ENCODE results near the gene MRPS12. TPM values are rescaled to one million over a fixed set of nuclear protein-coding genes. Genes with fewer than 3 reads are reported as not detected.

MRPS12 gene
- total RNA-seq, 1 donor from 2014 or later: 32.0 TPM

- peak overlapping the region; percentile 9 for H3K4me3 Mint-ChIP-seq (ENCODE audit: unreplicated experiment)
- no peak overlapping the region for H3K27ac Mint-ChIP-seq (ENCODE audit: unreplicated experiment)
- H3K4me1 Mint-ChIP-seq (ENCODE audit: unreplicated experiment): peaks cover 16% of the 10 kb centered on the region
- H3K36me3 Mint-ChIP-seq (ENCODE audit: low read depth, unreplicated experiment): peaks cover 4% of the 10 kb centered on the region
- TF ChIP-seq CTCF (IDR thresholded peaks at IDR 0.05; ENCODE audit: unreplicated experiment): no peak
- DNase-seq (ENCODE audit: low spot score): no peak
- peaks cover 5% of the 10 kb centered on the region for H3K9me3 Mint-ChIP-seq (ENCODE audit: unreplicated experiment)
- H3K27me3 Mint-ChIP-seq (ENCODE audit: unreplicated experiment): peaks cover 3% of the 10 kb centered on the region
Measured at GRCh38 chr19:38977445-38978325, 46.9 kb downstream of the MRPS12 start.

GRCh38 chr19:38978326-38978689, 47.6 kb downstream of the MRPS12 start:
- TF ChIP-seq CTCF (IDR thresholded peaks at IDR 0.05; ENCODE audit: unreplicated experiment): no peak
- H3K4me3 Mint-ChIP-seq (ENCODE audit: unreplicated experiment): no peak overlapping the region
- H3K27me3 Mint-ChIP-seq (ENCODE audit: unreplicated experiment): peaks cover 3% of the 10 kb centered on the region
- H3K4me1 Mint-ChIP-seq (ENCODE audit: unreplicated experiment): peaks cover 16% of the 10 kb centered on the region
- H3K27ac Mint-ChIP-seq (ENCODE audit: unreplicated experiment): no peak overlapping the region
- H3K36me3 Mint-ChIP-seq (ENCODE audit: low read depth, unreplicated experiment): peaks cover 4% of the 10 kb centered on the region
- DNase-seq (ENCODE audit: low spot score): no peak
- peaks cover 5% of the 10 kb centered on the region for H3K9me3 Mint-ChIP-seq (ENCODE audit: unreplicated experiment)

- peaks cover 12% of the 10 kb centered on the region for H3K4me1 Mint-ChIP-seq (ENCODE audit: unreplicated experiment)
- peaks cover 4% of the 10 kb centered on the region for H3K36me3 Mint-ChIP-seq (ENCODE audit: low read depth, unreplicated experiment)
- H3K27me3 Mint-ChIP-seq (ENCODE audit: unreplicated experiment): peaks cover 5% of the 10 kb centered on the region
- no peak for TF ChIP-seq CTCF (IDR thresholded peaks at IDR 0.05; ENCODE audit: unreplicated experiment)
- no peak for DNase-seq (ENCODE audit: low spot score)
- no peak overlapping the region for H3K4me3 Mint-ChIP-seq (ENCODE audit: unreplicated experiment)
- H3K9me3 Mint-ChIP-seq (ENCODE audit: unreplicated experiment): peaks cover 5% of the 10 kb centered on the region
- no peak overlapping the region for H3K27ac Mint-ChIP-seq (ENCODE audit: unreplicated experiment)
Measured at GRCh38 chr19:38979812-38980211, 49.1 kb downstream of the MRPS12 start.

- DNase-seq (ENCODE audit: low spot score): no peak
- Mint-ChIP-seq H3K36me3 (ENCODE audit: low read depth, unreplicated experiment) (peaks cover 4% of the 10 kb centered on the region), H3K27me3 (ENCODE audit: unreplicated experiment) (peaks cover 8% of the 10 kb centered on the region), H3K9me3 (ENCODE audit: unreplicated experiment) (peaks cover 5% of the 10 kb centered on the region), H3K4me1 (ENCODE audit: unreplicated experiment) (peaks cover 8% of the 10 kb centered on the region), H3K27ac (ENCODE audit: unreplicated experiment) (no peak overlapping the region), H3K4me3 (ENCODE audit: unreplicated experiment) (no peak overlapping the region)
- no peak for TF ChIP-seq CTCF (IDR thresholded peaks at IDR 0.05; ENCODE audit: unreplicated experiment)
Measured at GRCh38 chr19:38980583-38981374, 50.0 kb downstream of the MRPS12 start.

Other genes with a start within 250 kb of the MRPS12 start
- gene CAPN12, start 186.5 kb upstream of the MRPS12 start, total RNA-seq (ENCODE audit: unreplicated experiment): 2.9 TPM
- gene LGALS7, start 157.4 kb upstream of the MRPS12 start, total RNA-seq (ENCODE audit: unreplicated experiment): 3.6 TPM
- gene LGALS7B, start 141.7 kb upstream of the MRPS12 start, total RNA-seq (ENCODE audit: unreplicated experiment): 18.8 TPM
- 0.46 TPM for gene LGALS4, start 118.0 kb upstream of the MRPS12 start, total RNA-seq (ENCODE audit: unreplicated experiment)
- gene ECH1, start 99.2 kb upstream of the MRPS12 start, total RNA-seq (ENCODE audit: unreplicated experiment): 101 TPM
- 343 TPM for gene HNRNPL, start 81.0 kb upstream of the MRPS12 start, total RNA-seq (ENCODE audit: unreplicated experiment)
- 5.6 TPM for gene RINL, start 52.7 kb upstream of the MRPS12 start, total RNA-seq (ENCODE audit: unreplicated experiment)
- gene SIRT2, start 31.3 kb upstream of the MRPS12 start, total RNA-seq (ENCODE audit: unreplicated experiment): 45.9 TPM
- gene NFKBIB, start 31.0 kb upstream of the MRPS12 start, total RNA-seq (ENCODE audit: unreplicated experiment): 16.9 TPM
- gene CCER2, start 18.8 kb upstream of the MRPS12 start, total RNA-seq (ENCODE audit: unreplicated experiment): 0.87 TPM
- gene SARS2, start 181 bp upstream of the MRPS12 start, total RNA-seq (ENCODE audit: unreplicated experiment): 36.7 TPM
- gene FBXO17, start 44.8 kb downstream of the MRPS12 start, total RNA-seq (ENCODE audit: unreplicated experiment): 16.0 TPM
- gene FBXO27, start 101.6 kb downstream of the MRPS12 start, total RNA-seq (ENCODE audit: unreplicated experiment): 4.0 TPM
- 0.46 TPM for gene ACP7, start 153.4 kb downstream of the MRPS12 start, total RNA-seq (ENCODE audit: unreplicated experiment)
- gene PAK4, start 194.8 kb downstream of the MRPS12 start, total RNA-seq (ENCODE audit: unreplicated experiment): 48.8 TPM